GM12892 (cell line): ENCODE results near the gene TACR2.

Source experiments
- POLR2A ChIP-seq: IDR thresholded peaks from 2 replicates; pipeline ENCODE4 v1.6.1; 2011; ENCODE audit warnings: low read depth, low read length, control low read depth
- POLR2AphosphoS5 ChIP-seq: IDR thresholded peaks from 2 replicates; pipeline ENCODE4 v1.6.1; 2011; ENCODE audit warnings: low read depth, low read length, control low read depth
- TAF1 ChIP-seq: IDR thresholded peaks from 2 replicates; pipeline ENCODE4 v1.6.1; 2011; ENCODE audit warnings: low read depth, mild to moderate bottlenecking, control low read depth, low read length, borderline replicate concordance

DNA sequence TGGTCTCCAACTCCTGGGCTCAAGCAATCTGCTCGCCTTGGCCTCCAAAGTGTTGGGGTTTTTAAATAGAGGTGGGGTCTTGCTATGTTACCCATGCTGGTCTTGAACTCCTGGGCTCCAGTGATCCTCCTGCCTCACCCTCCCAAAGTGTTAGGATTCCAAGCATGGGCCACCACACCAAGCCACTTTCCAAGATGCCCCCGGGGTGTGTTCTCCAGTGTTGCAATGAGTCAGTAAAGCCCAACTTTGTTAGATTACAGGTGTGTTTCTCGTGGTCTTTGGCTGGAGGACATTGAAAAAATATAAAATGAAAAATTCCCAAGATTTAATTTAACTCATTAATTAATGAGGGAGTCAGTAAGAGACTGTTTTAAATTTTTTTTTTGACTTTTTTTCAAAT, 29.2 kb downstream of the TACR2 start:
- TF ChIP-seq POLR2A (no peak), TAF1 (no peak), POLR2AphosphoS5 (no peak)
